Pancreas (tissue), 10 donors: ENCODE data around the gene CLEC2D. TPM values are rescaled to one million over a fixed set of nuclear protein-coding genes. Genes with fewer than 3 reads are reported as not detected.
"Not testable (repeated sequence)": the region's sequence is repeated elsewhere in the genome, so short reads cannot be mapped to it uniquely, and the experiment has no call there.

ENCODE experiments used
- ATAC-seq, 4 donors: fragments of 200-7000 bp; cut with Tn5 transposase; one replicate each; pipeline versions ENCODE4 v1.8.0 to v1.9.1; 2020; ENCODE audit warnings: mild to moderate bottlenecking in 4 of 4, moderate library complexity in 4 of 4
- DNase-seq, 6 donors: peaks; one replicate each; pipeline ENCODE4 v3.0.0-alpha.2; 2020
- FAIRE-seq: peaks from 2 replicates; lab custom pipeline; 2012; peaks lifted over from hg19 to GRCh38; lab: Jason Lieb, UNC
- H3K27ac ChIP-seq, 4 donors: fragments of 200-600 bp; sonication (generic); 1 replicate in 3 of 4; 2 replicates in 1 of 4; pipeline versions ENCODE4 v1.5.0 to v1.8.0; 2020
- H3K27me3 ChIP-seq, 4 donors: fragments of 200-600 bp; one replicate each; pipeline ENCODE4 v1.8.0; 2021
- H3K36me3 ChIP-seq, 3 donors: fragments of 200-600 bp; sonication (generic) in 1 of 3; one replicate each; pipeline versions ENCODE4 v1.5.0 to v1.8.0; 2020 to 2021
- H3K4me1 ChIP-seq, 3 donors: fragments of 200-600 bp; one replicate each; pipeline ENCODE4 v1.8.0; 2021
- H3K4me3 ChIP-seq, 4 donors: fragments of 200-600 bp; sonication (generic) in 2 of 4; one replicate each; pipeline versions ENCODE4 v1.5.0 to v1.8.0; 2020 to 2021
- H3K9me3 ChIP-seq, 4 donors: fragments of 200-600 bp; one replicate each; pipeline ENCODE4 v1.8.0; 2021
- WGBS, 2 donors: extraction: QIAGEN DNeasy Blood & Tissue Kit; methylation state at CpG; one replicate each; pipeline ENCODE4 v1.1.7; 2013; 5-methylcytosine and 5-hydroxymethylcytosine counted together
- intact Hi-C, 3 donors: fragments of 100-400 bp; cut with DNase I; formaldehyde crosslinking; loops; one replicate each; pipeline versions ENCODE4 v1.11.1 to v1.14.2; 2022
- polyA plus RNA-seq, 2 donors: library from polyadenylated mRNA; stranded (reverse); fragments of 200-250 nt; gene quantifications; one replicate each; pipeline ENCODE4 v1.2.3, GENCODE V29; 2013
- total RNA-seq, 6 donors: library from RNA; stranded (reverse); fragmentation: NEBNext Ultra II Directional in 4 of 6; extraction: Animal tissue kit (Norgen Biotek cat#: 25700) in 4 of 6; gene quantifications; one replicate each; pipeline versions ENCODE4 v1.2.1 to v1.2.4, GENCODE V29; 2021 to 2023
- TF ChIP-seq, protein P1 (sequence below), 4 donors: fragments of 200-600 bp; sonication (generic) in 3 of 4; IDR thresholded peaks; one replicate each; pipeline versions ENCODE4 v1.5.0 to v1.8.0; 2021; ENCODE audit warnings: antibody characterized with exemption in 4 of 4
- donor health status: healthy with polysubstance abuse.
- donor health status: DM: no; HTN: no; CAD: no; lungs with moderate emphysema.
- donor health status: DM: no; HTN: no; CAD: no.
- donor health status: control.
- donor health status: control.
- donor health status: Bipolar disorder and iron deficiency.
- donor health status: DM: yes; HTN: yes; CAD: no.
- donor health status: DM: no; HTN: no; CAD: no.
- donor health status: DM: no; HTN: no; CAD: no.
- donor health status: DM: yes; HTN: yes; CAD: no.

CLEC2D gene
- total and polyA plus RNA-seq, 8 donors = 1.1 to 5.7 (median 2.8) TPM

DNA sequence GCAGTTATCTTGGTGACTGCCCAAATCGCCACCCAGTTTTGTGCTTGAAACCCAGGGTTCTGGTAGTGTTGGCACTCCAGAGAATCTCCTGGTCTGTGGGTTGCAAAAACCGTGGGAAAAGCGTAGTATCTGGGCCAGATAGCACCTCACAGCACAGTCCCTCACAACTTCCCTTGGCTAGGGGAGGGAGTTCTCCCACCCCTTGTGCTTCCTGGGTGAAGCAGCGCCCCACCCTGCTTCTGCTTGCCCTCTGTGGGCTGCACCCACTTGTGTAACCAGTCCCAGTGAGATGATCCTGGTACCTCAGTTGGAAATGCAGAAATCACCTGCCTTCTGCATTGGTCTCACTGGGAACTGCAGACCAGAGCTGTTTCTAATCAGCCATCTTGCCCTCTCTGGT, 16.4 kb downstream of the CLEC2D start:
- H3K4me1 ChIP-seq = no peaks in the 10 kb centered on the region
- TF ChIP-seq, protein P1, sequence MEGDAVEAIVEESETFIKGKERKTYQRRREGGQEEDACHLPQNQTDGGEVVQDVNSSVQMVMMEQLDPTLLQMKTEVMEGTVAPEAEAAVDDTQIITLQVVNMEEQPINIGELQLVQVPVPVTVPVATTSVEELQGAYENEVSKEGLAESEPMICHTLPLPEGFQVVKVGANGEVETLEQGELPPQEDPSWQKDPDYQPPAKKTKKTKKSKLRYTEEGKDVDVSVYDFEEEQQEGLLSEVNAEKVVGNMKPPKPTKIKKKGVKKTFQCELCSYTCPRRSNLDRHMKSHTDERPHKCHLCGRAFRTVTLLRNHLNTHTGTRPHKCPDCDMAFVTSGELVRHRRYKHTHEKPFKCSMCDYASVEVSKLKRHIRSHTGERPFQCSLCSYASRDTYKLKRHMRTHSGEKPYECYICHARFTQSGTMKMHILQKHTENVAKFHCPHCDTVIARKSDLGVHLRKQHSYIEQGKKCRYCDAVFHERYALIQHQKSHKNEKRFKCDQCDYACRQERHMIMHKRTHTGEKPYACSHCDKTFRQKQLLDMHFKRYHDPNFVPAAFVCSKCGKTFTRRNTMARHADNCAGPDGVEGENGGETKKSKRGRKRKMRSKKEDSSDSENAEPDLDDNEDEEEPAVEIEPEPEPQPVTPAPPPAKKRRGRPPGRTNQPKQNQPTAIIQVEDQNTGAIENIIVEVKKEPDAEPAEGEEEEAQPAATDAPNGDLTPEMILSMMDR (IDR thresholded peaks at IDR 0.05) = no peak
- H3K4me3 ChIP-seq = no peak overlapping the region
- H3K9me3 ChIP-seq = no peaks in the 10 kb centered on the region
- intact Hi-C loops = no loop called here
- no peaks in the 10 kb centered on the region for H3K27me3 ChIP-seq
- WGBS, 2 donors = 82 to 87% methylated on average over 4 of the region's 4 CpGs
- ATAC-seq (no peak), FAIRE-seq (no peak), DNase-seq (no peak)
- no peak overlapping the region for H3K27ac ChIP-seq
- H3K36me3 ChIP-seq = peaks cover 0 to 5% (median 0%) of the 10 kb centered on the region in 3 donors

DNA sequence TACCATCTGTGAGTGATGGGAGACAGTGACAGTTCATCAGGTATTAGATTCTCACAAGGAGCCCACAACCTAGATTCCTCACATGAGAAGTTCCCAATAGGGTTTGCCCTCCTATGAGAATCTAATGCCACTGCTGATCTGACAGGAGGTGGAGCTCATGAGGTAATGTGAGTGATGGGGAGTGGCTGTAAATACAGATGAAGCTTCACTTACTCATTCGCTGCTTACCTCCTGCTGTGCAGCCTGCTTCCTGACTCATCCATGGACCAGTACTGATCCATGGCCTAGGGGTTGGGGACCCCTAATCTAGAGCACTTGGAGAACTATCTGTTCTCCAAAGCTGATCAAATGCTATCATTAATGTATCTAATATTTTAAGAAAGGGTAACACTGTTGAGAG, 17.7 kb downstream of the CLEC2D start:
- TF ChIP-seq, protein P1 (IDR thresholded peaks at IDR 0.05) = no peak
- intact Hi-C loops = no loop called here

DNA sequence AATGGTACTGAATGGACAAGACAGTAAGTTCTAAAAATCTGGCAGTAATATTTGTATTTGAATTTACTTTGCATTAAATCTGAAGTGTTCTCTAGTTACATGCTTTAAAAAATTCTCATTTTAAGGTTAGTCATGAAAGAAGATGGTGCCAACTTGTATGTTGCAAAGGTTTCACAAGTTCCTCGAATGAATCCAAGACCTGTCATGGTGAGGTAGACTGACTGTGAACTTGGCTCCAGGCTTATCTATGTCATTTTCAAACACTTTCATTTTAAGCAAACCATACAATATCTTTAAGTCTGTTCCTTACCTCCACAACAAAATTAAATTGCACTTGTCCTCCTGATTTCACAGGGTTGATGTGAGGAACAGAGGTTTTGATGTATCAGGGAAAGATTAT, 23.4 kb downstream of the CLEC2D start:
- TF ChIP-seq, protein P1 (IDR thresholded peaks at IDR 0.05) = no peak
- Histone ChIP-seq H3K4me3 (no peak overlapping the region), H3K9me3 (no peaks in the 10 kb centered on the region), H3K27me3 (no peaks in the 10 kb centered on the region), H3K36me3 (peaks cover 0 to 4% (median 0%) of the 10 kb centered on the region in 3 donors), H3K4me1 (no peaks in the 10 kb centered on the region), H3K27ac (no peak overlapping the region)
- ATAC-seq (no peak), FAIRE-seq (no peak), DNase-seq (no peak)
- intact Hi-C loops = no loop called here
- 88 to 91% methylated on average over 1 of the region's 1 CpG for WGBS, 2 donors

More for the DNA sequence above, 17.7 kb downstream of the CLEC2D start:
- H3K4me3 ChIP-seq = no peak overlapping the region
- no peaks in the 10 kb centered on the region for H3K36me3 ChIP-seq
- 88 to 92% methylated on average over 1 of the region's 1 CpG for WGBS, 2 donors
- no peaks in the 10 kb centered on the region for H3K4me1 ChIP-seq
- FAIRE-seq = no peak
- H3K27ac ChIP-seq = no peak overlapping the region
- no peak for ATAC-seq
- DNase-seq = no peak
- no peaks in the 10 kb centered on the region for H3K9me3 ChIP-seq
- no peaks in the 10 kb centered on the region for H3K27me3 ChIP-seq

DNA sequence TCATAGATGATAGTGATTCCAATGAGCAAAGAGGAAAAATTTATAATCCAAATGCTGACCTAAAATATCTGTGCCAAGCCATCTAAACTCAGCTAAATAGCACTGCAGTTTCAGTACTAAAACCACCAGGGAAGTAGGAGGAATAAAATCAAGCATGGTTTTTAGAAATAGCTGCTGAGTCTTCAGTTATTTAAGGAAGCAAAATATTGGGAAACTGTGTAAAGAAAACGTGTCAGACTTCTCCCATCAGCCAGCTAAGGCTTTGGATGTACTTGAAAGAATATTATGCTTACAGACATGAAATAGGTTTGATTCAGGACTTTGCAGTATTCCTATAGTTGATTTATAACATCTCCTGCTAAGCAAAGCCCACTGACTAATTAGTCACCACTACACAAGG, 24.7 kb downstream of the CLEC2D start:
- H3K4me1 ChIP-seq = no peaks in the 10 kb centered on the region
- ATAC-seq (peak in 1 of 4 donors; percentile 44), DNase-seq (no peak), FAIRE-seq (no peak)
- H3K9me3 ChIP-seq = no peaks in the 10 kb centered on the region
- TF ChIP-seq, protein P1 (IDR thresholded peaks at IDR 0.05) = no peak
- intact Hi-C loops = no loop called here
- H3K27ac ChIP-seq = no peak overlapping the region
- no peaks in the 10 kb centered on the region for H3K27me3 ChIP-seq
- 62% methylated on average over 1 of the region's 1 CpG for WGBS, 2 donors
- no peak overlapping the region for H3K4me3 ChIP-seq
- peaks cover 0 to 4% (median 0%) of the 10 kb centered on the region in 3 donors for H3K36me3 ChIP-seq

DNA sequence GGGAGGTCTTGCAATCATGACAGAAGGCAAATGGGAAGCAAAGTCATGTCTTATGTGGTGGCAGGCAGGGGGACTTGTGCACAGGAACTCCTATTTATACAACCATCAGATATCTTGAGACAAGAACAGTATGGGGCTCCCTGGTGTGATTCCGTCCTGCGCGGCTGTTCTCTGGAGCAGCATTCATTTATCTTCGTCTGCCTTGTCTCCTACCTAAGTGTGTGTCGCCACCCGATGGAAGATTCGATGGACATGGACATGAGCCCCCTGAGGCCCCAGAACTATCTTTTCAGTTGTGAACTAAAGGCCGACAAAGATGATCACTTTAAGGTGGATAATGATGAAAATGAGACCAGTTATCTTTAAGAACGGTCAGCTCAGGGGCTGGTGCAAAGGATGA, 25.6 kb downstream of the CLEC2D start:
- WGBS, 2 donors = 89 to 93% methylated on average over 9 of the region's 9 CpGs
- FAIRE-seq, H3K27me3 ChIP-seq, H3K4me3 ChIP-seq, H3K4me1 ChIP-seq, H3K36me3 ChIP-seq, DNase-seq, intact Hi-C loops, ATAC-seq, H3K9me3 ChIP-seq, H3K27ac ChIP-seq: not testable (repeated sequence)

DNA sequence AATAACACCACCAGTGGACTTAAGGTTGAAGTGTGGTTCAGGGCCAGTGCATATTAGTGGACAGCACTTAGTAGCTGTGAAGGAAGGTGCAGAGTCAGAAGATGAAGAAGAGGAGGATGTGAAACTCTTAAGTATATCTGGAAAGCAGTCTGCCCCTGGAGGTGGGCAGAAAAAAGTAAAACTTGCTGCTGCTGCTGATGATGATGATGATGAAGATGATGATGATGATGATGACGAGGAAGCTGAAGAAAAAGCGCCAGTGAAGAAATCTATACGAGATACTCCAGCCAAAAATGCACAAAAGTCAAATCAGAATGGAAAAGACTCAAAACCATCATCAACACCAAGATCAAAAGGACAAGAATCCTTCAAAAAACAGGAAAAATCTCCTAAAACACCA, 26.1 kb downstream of the CLEC2D start:
- FAIRE-seq, ATAC-seq, H3K27me3 ChIP-seq, H3K4me1 ChIP-seq, intact Hi-C loops, H3K36me3 ChIP-seq, DNase-seq, H3K9me3 ChIP-seq, H3K27ac ChIP-seq, H3K4me3 ChIP-seq: not testable (repeated sequence)
- 95 to 98% methylated on average over 3 of the region's 3 CpGs for WGBS, 2 donors
